Fibroblast of the aortic adventitia (primary cell): ENCODE data around the gene CAV1. TPM values are rescaled to one million over a fixed set of nuclear protein-coding genes. Genes with fewer than 3 reads are reported as not detected.

Source experiments
- DNase-seq: peaks from one replicate; pipeline ENCODE4 v3.0.0-alpha.2; 2010; ENCODE audit warnings: low read depth
- H3K4me3 ChIP-seq: 2 replicates; pipeline ENCODE4 v1.5.1; 2011; ENCODE audit warnings: low read depth, mild to moderate bottlenecking, control low read depth, low read length, moderate library complexity
- CTCF ChIP-seq: IDR thresholded peaks from 2 replicates; pipeline ENCODE4 v1.5.1; 2011; ENCODE audit warnings: mild to moderate bottlenecking, low read length, control low read depth, inconsistent platforms; ENCODE audit not compliant: insufficient read depth
- total RNA-seq: library from RNA; depleted of rRNA; stranded (reverse); fragments of >200 nt; gene quantifications from 2 replicates; pipeline ENCODE4 v1.2.3, GENCODE V29; 2012; ENCODE audit warnings: low replicate concordance

Gene CAV1
- total RNA-seq, 1 donor: 598 TPM

- H3K4me3 ChIP-seq: no peak overlapping the region
- TF ChIP-seq CTCF: no peak
- no peak for DNase-seq
Observed at GRCh38 chr7:116538138-116538537, 13.3 kb downstream of the CAV1 start.

- TF ChIP-seq CTCF: no peak
- no peak for DNase-seq
- no peak overlapping the region for H3K4me3 ChIP-seq
Observed at GRCh38 chr7:116539879-116540278, 15.0 kb downstream of the CAV1 start.

- no peak overlapping the region for H3K4me3 ChIP-seq
- no peak for TF ChIP-seq CTCF
- no peak for DNase-seq
Observed at GRCh38 chr7:116540743-116541142, 15.9 kb downstream of the CAV1 start.

- TF ChIP-seq CTCF: no peak
- no peak overlapping the region for H3K4me3 ChIP-seq
- no peak for DNase-seq
Observed at GRCh38 chr7:116541951-116542350, 17.1 kb downstream of the CAV1 start.

- DNase-seq: no peak
- TF ChIP-seq CTCF: no peak
- no peak overlapping the region for H3K4me3 ChIP-seq
Observed at GRCh38 chr7:116542618-116543017, 17.8 kb downstream of the CAV1 start.

- no peak for TF ChIP-seq CTCF
- no peak for DNase-seq
- no peak overlapping the region for H3K4me3 ChIP-seq
Observed at GRCh38 chr7:116543664-116544063, 18.8 kb downstream of the CAV1 start.

- TF ChIP-seq CTCF: no peak
- no peak for DNase-seq
- no peak overlapping the region for H3K4me3 ChIP-seq
Observed at GRCh38 chr7:116544487-116544886, 19.7 kb downstream of the CAV1 start.
